GM18511 (cell line): ENCODE measurements around the gene METAP1D.
"Not testable (repeated sequence)": the region's sequence is repeated elsewhere in the genome, so short reads cannot be mapped to it uniquely, and the experiment has no call there.

Experiments
- ATAC-seq: cut with Tn5 transposase; IDR thresholded peaks from one replicate; pipeline ENCODE4 v1.9.1; 2021; ENCODE audit warnings: mild to moderate bottlenecking, moderate library complexity; ENCODE audit not compliant: unreplicated experiment

The METAP1D gene

GRCh38 chr2:172047566-172048507, 48.1 kb downstream of the METAP1D start:
- no peak for ATAC-seq

- no peak for ATAC-seq
Measured at GRCh38 chr2:172048508-172049503, 49.1 kb downstream of the METAP1D start.

- ATAC-seq = no peak
Measured at GRCh38 chr2:172049567-172050120, 49.9 kb downstream of the METAP1D start.

GRCh38 chr2:172050479-172051125, 50.8 kb downstream of the METAP1D start:
- ATAC-seq = no peak

GRCh38 chr2:172052000-172052983, 52.5 kb downstream of the METAP1D start:
- no peak for ATAC-seq

- ATAC-seq = no peak
Measured at GRCh38 chr2:172053486-172053885, 53.7 kb downstream of the METAP1D start.

- no peak for ATAC-seq
Measured at GRCh38 chr2:172056293-172056692, 56.5 kb downstream of the METAP1D start.

GRCh38 chr2:172058660-172059059, 58.9 kb downstream of the METAP1D start:
- ATAC-seq = no peak

- ATAC-seq = not testable (repeated sequence)
Measured at GRCh38 chr2:172060118-172060517, 60.4 kb downstream of the METAP1D start.

- ATAC-seq = no peak
Measured at GRCh38 chr2:172062402-172063004, 62.8 kb downstream of the METAP1D start.

- ATAC-seq = no peak
Measured at GRCh38 chr2:172063446-172063845, 63.7 kb downstream of the METAP1D start.

- ATAC-seq = no peak
Measured at GRCh38 chr2:172065111-172065510, 65.4 kb downstream of the METAP1D start.

- ATAC-seq = no peak
Measured at GRCh38 chr2:172066394-172066886, 66.7 kb downstream of the METAP1D start.

GRCh38 chr2:172067905-172068304, 68.2 kb downstream of the METAP1D start:
- not testable (repeated sequence) for ATAC-seq

GRCh38 chr2:172070936-172071335, 71.2 kb downstream of the METAP1D start:
- ATAC-seq = no peak

- no peak for ATAC-seq
Measured at GRCh38 chr2:172072303-172072702, 72.5 kb downstream of the METAP1D start.

GRCh38 chr2:172072706-172073105, 73.0 kb downstream of the METAP1D start:
- no peak for ATAC-seq

GRCh38 chr2:172073518-172073917, 73.8 kb downstream of the METAP1D start:
- ATAC-seq = no peak

GRCh38 chr2:172074254-172074653, 74.5 kb downstream of the METAP1D start:
- no peak for ATAC-seq
